Esophagus squamous epithelium (tissue), 5 donors: Measurements from ENCODE around the gene GAB4. TPM values are rescaled to one million over a fixed set of nuclear protein-coding genes. Genes with fewer than 3 reads are reported as not detected.

Source experiments
- DNase-seq: peaks from one replicate; lab custom pipeline; 2025; lab: John Stamatoyannopoulos, UW
- H3K27ac ChIP-seq, 4 donors: fragments of 200-600 bp; sonication (generic); one replicate each; pipeline ENCODE4 v1.5.1; 2016 to 2019; ENCODE audit warnings: mild to moderate bottlenecking in 1 of 4
- H3K27me3 ChIP-seq, 4 donors: fragments of 200-600 bp; sonication (generic); 1 replicate in 3 of 4; 2 replicates in 1 of 4; pipeline versions ENCODE4 v1.5.1 to v1.6.0; 2017 to 2021; ENCODE audit warnings: antibody characterized with exemption in 1 of 4
- H3K36me3 ChIP-seq, 3 donors: fragments of 200-600 bp; sonication (generic); one replicate each; pipeline ENCODE4 v1.5.1; 2016 to 2019
- H3K4me1 ChIP-seq, 3 donors: fragments of 200-600 bp; sonication (generic); one replicate each; pipeline ENCODE4 v1.5.1; 2017 to 2019
- H3K4me3 ChIP-seq, 4 donors: fragments of 200-600 bp; sonication (generic); 1 replicate in 3 of 4; 2 replicates in 1 of 4; pipeline ENCODE4 v1.5.1; 2016 to 2019; ENCODE audit warnings: mild to moderate bottlenecking in 2 of 4, moderate library complexity in 1 of 4
- H3K9me3 ChIP-seq, 3 donors: fragments of 200-600 bp; sonication (generic); one replicate each; pipeline ENCODE4 v1.5.1; 2016 to 2019
- POLR2A ChIP-seq, 4 donors: fragments of 450-650 bp; IDR thresholded peaks; one replicate each; pipeline ENCODE4 v1.6.1; 2017; ENCODE audit warnings: antibody characterized with exemption in 4 of 4, mild to moderate bottlenecking in 4 of 4, moderate library complexity in 3 of 4
- WGBS, 2 donors: methylation state at CpG; one replicate each; pipeline ENCODE4 v1.1.5; 2018; 5-methylcytosine and 5-hydroxymethylcytosine counted together
- intact Hi-C: fragments of 100-400 bp; cut with DNase I; formaldehyde crosslinking; loops from one replicate; pipeline ENCODE4 v1.15.0; 2022
- total RNA-seq, 4 donors: library from RNA; depleted of rRNA; stranded (reverse); fragments of >200 nt; gene quantifications; one replicate each; pipeline ENCODE4 v1.1.0, GENCODE V29; 2016
- TF ChIP-seq, protein P1 (sequence below), 6 experiments: fragments of 450-650 bp in 4 of 6; fragments of 200-600 bp in 2 of 6; sonication (generic) in 2 of 6; IDR thresholded peaks; one replicate each; pipeline ENCODE4 v1.5.1; 2016 to 2019; ENCODE audit warnings: antibody characterized with exemption in 6 of 6, mild to moderate bottlenecking in 4 of 6, moderate library complexity in 4 of 6
- donor health status: DM: yes; HTN: yes; CAD: no.

Gene GAB4
- total RNA-seq, 4 donors from 2014 or later, result not detected

DNA sequence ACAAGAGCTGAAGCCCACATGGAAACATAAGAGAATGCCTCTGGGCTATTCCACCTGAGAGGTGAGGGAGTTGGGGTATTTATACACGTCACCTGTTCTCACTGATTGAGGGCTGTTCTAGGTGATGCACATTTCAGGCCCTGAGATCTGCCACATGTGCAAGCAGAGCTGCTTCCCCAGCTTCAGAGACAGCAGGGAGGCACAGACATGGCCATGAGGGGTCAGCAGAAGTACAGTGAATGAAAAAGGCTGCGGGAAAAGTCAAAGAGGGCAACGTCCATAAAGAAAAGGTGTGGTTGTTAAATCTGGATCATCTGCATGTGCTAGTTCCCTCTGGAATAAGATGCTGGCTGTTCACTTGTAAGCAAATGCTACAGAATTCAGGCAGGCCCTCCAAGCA lies 75.4 kb downstream of the GAB4 start:
- peaks cover 0 to 44% (median 0%) of the 10 kb centered on the region in 4 donors for H3K27me3 ChIP-seq
- H3K36me3 ChIP-seq, result no peaks in the 10 kb centered on the region
- no peaks in the 10 kb centered on the region for H3K9me3 ChIP-seq
- H3K27ac ChIP-seq, result no peak overlapping the region
- no peaks in the 10 kb centered on the region for H3K4me1 ChIP-seq
- H3K4me3 ChIP-seq, result no peak overlapping the region
- DNase-seq, result no peak
- intact Hi-C loops, result no loop called here
- 40 to 43% methylated on average over 3 of the region's 3 CpGs for WGBS, 2 donors
- TF ChIP-seq POLR2A (IDR thresholded peaks at IDR 0.05), result no peak
- TF ChIP-seq, protein P1, sequence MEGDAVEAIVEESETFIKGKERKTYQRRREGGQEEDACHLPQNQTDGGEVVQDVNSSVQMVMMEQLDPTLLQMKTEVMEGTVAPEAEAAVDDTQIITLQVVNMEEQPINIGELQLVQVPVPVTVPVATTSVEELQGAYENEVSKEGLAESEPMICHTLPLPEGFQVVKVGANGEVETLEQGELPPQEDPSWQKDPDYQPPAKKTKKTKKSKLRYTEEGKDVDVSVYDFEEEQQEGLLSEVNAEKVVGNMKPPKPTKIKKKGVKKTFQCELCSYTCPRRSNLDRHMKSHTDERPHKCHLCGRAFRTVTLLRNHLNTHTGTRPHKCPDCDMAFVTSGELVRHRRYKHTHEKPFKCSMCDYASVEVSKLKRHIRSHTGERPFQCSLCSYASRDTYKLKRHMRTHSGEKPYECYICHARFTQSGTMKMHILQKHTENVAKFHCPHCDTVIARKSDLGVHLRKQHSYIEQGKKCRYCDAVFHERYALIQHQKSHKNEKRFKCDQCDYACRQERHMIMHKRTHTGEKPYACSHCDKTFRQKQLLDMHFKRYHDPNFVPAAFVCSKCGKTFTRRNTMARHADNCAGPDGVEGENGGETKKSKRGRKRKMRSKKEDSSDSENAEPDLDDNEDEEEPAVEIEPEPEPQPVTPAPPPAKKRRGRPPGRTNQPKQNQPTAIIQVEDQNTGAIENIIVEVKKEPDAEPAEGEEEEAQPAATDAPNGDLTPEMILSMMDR (IDR thresholded peaks at IDR 0.05), result no peak

DNA sequence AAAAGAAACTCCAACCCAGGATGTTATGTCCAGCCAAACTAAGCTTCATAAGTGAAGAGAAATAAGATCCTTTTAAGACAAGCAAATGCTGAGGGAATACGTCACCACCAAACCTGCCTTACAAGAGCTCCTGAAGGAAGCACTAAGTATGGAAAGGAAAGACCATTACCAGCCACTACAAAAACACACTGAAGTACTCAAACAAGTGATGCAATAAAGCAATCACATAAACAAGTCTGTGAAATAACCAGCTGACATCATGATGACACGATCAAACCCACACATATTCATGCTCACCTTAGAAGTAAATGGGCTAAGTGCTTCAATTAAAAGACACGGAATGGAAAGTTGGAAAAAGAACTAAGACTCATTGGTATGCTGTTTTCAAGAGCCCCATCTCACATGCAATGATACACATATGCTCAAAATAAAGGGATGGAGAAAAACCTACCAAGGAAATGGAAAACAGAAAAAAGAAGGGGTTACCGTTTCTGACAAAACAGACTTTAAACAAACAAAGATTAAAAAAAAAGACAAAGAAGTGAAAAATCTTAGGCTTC lies 82.5 kb downstream of the GAB4 start:
- no peaks in the 10 kb centered on the region for H3K9me3 ChIP-seq
- peaks cover 0 to 56% (median 0%) of the 10 kb centered on the region in 4 donors for H3K27me3 ChIP-seq
- H3K4me1 ChIP-seq, result no peaks in the 10 kb centered on the region
- 69 to 75% methylated on average over 4 of the region's 4 CpGs for WGBS, 2 donors
- TF ChIP-seq POLR2A (IDR thresholded peaks at IDR 0.05), result no peak
- TF ChIP-seq, protein P1 (IDR thresholded peaks at IDR 0.05), result no peak
- DNase-seq, result no peak
- intact Hi-C loops, result no loop called here
- no peaks in the 10 kb centered on the region for H3K36me3 ChIP-seq
- no peak overlapping the region for H3K4me3 ChIP-seq
- H3K27ac ChIP-seq, result no peak overlapping the region

DNA sequence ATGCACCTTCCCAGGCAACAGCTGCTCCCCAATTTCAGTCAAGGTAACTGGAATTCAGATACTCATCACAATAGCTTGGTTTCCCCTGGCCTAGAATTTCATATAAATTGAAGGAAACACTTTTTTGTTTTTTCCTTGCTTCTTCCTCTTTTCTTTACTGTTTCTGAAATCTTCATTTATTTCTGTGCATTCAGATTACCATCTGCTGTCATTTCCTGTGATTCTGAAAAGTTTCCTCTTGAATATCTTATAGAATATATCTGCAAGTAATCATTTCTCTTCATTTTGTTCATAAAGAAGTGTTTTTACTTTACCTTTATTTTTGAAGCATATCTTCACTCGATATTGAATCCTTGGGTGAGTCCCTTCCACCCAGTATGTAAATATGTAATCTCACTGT lies 85.3 kb downstream of the GAB4 start:
- H3K4me1 ChIP-seq, result no peaks in the 10 kb centered on the region
- no peak overlapping the region for H3K4me3 ChIP-seq
- H3K36me3 ChIP-seq, result no peaks in the 10 kb centered on the region
- H3K27me3 ChIP-seq, result peaks cover 0 to 41% (median 0%) of the 10 kb centered on the region in 4 donors
- no peak overlapping the region for H3K27ac ChIP-seq
- WGBS, 2 donors, result 0 to 66% methylated on average over 1 of the region's 1 CpG
- H3K9me3 ChIP-seq, result no peaks in the 10 kb centered on the region
- DNase-seq, result no peak
- no peak for TF ChIP-seq POLR2A (IDR thresholded peaks at IDR 0.05)
- TF ChIP-seq, protein P1 (IDR thresholded peaks at IDR 0.05), result no peak
- intact Hi-C loops, result no loop called here

DNA sequence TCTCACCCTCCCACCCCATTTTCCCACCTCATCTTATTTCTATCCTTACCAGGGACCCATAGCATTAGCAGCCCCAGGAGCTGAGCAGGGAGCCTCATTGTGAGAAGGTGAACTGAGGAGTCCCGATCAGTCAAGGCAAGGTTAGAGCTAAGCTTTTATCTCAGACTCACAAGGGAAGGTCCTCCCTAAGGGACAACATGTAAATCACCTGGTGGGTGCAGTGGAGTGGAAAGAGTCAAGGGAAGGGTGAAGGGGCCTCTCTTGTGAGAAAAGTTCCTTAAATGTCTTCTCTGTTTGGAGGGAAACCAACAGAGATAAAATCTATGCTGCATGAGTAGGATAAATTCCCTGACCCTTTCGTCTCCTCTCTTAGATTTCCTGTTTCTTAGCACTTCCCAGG lies 85.9 kb downstream of the GAB4 start:
- no peak overlapping the region for H3K4me3 ChIP-seq
- H3K4me1 ChIP-seq, result no peaks in the 10 kb centered on the region
- peaks cover 0 to 47% (median 0%) of the 10 kb centered on the region in 4 donors for H3K27me3 ChIP-seq
- H3K27ac ChIP-seq, result no peak overlapping the region
- no peaks in the 10 kb centered on the region for H3K36me3 ChIP-seq
- TF ChIP-seq, protein P1 (IDR thresholded peaks at IDR 0.05), result no peak
- no peak for TF ChIP-seq POLR2A (IDR thresholded peaks at IDR 0.05)
- WGBS, 2 donors, result 25 to 64% methylated on average over 1 to 2 of the region's 2 CpGs
- no peak for DNase-seq
- no peaks in the 10 kb centered on the region for H3K9me3 ChIP-seq
- intact Hi-C loops, result no loop called here

DNA sequence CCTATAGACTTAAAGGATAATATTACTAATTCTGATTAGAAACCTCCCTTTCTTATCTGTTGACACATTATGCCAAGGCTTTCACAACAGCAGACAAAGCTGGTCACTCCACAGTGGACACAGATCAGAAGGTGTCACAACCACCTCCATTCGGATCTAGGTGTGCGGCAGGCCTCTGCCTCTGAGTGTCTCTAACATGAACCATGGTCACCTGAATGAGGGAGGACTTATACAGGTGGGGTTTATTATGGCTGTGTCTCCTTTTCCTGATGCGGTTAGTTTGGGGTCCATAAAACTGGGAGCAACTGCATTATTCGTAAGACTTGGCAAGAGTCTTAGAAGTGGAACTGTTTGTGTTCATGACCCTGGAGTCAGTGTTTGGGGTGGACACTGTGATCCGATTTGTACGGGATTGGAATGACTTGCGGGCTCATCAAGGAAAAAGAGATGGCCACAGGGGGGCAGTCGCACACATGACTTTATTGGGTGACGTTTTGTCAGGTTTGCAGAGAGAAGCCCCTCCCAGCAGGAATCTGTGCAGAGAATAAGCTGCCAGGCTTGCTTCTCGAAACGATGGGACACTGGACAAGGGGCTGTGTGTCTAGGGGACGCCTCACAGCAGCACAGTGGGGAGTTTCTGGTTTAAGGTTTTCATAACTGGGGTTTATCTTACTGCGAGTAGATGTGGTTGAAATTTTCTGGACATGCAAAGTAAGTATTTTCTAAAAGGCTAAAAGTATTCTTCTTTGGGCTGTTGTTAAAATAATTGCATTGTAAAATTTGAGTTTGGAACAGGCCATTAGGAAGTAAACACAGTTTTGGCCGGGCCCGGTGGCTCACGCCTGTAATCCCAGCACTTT lies 90.6 kb downstream of the GAB4 start:
- Histone ChIP-seq H3K27me3 (peaks cover 0 to 59% (median 0%) of the 10 kb centered on the region in 4 donors), H3K36me3 (no peaks in the 10 kb centered on the region), H3K27ac (no peak overlapping the region), H3K4me3 (no peak overlapping the region), H3K4me1 (no peaks in the 10 kb centered on the region), H3K9me3 (no peaks in the 10 kb centered on the region)
- intact Hi-C loops, result loop anchor here (5.0 kb wide), 1 partner anchor 140 kb away; no protein-coding TSS in a partner anchor
- no peak for DNase-seq
- WGBS, 2 donors, result 26 to 27% methylated on average over 14 to 16 of the region's 16 CpGs
- no peak for TF ChIP-seq POLR2A (IDR thresholded peaks at IDR 0.05)
- TF ChIP-seq, protein P1 (IDR thresholded peaks at IDR 0.05), result peak; percentile 19 to 53 (median 42)
